GM23338 (cell line): Measurements from ENCODE around the gene CDH12. TPM values are rescaled to one million over a fixed set of nuclear protein-coding genes. Genes with fewer than 3 reads are reported as not detected.

Experiments used
- ATAC-seq: fragments of 200-7000 bp; cut with Tn5 transposase; 3 replicates; pipeline ENCODE4 v1.9.1; 2020
- DNase-seq: peaks from one replicate; pipeline ENCODE4 v3.0.0-alpha.2; 2015; ENCODE audit warnings: low spot score
- H2AFZ ChIP-seq: fragments of 200-600 bp; sonication (generic); 2 replicates; pipeline ENCODE4 v1.8.0; 2016; ENCODE audit warnings: antibody characterized with exemption, mild to moderate bottlenecking, moderate library complexity
- H3F3A ChIP-seq: fragments of 200-600 bp; sonication (generic); replicated peaks from 2 replicates; pipeline ENCODE4 v1.8.0; 2017; ENCODE audit warnings: antibody characterized with exemption, mixed run types, low read depth
- H3K27ac ChIP-seq: fragments of 200-600 bp; sonication (generic); 2 replicates; pipeline ENCODE4 v1.6.1; 2016; ENCODE audit warnings: low read depth
- H3K27me3 ChIP-seq: fragments of 200-600 bp; sonication (generic); 2 replicates; pipeline ENCODE4 v1.8.0; 2016; ENCODE audit warnings: mild to moderate bottlenecking, mixed run types, moderate library complexity; ENCODE audit not compliant: insufficient read depth
- H3K36me3 ChIP-seq: fragments of 200-600 bp; sonication (generic); 2 replicates; pipeline ENCODE4 v1.8.0; 2016; ENCODE audit warnings: mild to moderate bottlenecking; ENCODE audit not compliant: insufficient read depth
- H3K4me1 ChIP-seq: fragments of 200-600 bp; sonication (generic); 2 replicates; pipeline ENCODE4 v1.8.0; 2016; ENCODE audit warnings: mild to moderate bottlenecking, moderate library complexity; ENCODE audit not compliant: insufficient read depth
- H3K4me2 ChIP-seq: fragments of 200-600 bp; sonication (generic); 2 replicates; pipeline ENCODE4 v1.7.1; 2017; ENCODE audit warnings: mixed run types
- H3K4me3 ChIP-seq: fragments of 200-600 bp; sonication (generic); 2 replicates; pipeline ENCODE4 v1.6.1; 2016; ENCODE audit warnings: mixed run types
- H3K79me2 ChIP-seq: fragments of 200-600 bp; sonication (generic); replicated peaks from 2 replicates; pipeline ENCODE4 v1.8.0; 2017; ENCODE audit warnings: mild to moderate bottlenecking; ENCODE audit not compliant: insufficient read depth
- H3K9me2 ChIP-seq: fragments of 200-600 bp; sonication (generic); 2 replicates; pipeline ENCODE4 v1.8.0; 2017; ENCODE audit not compliant: insufficient read depth
- H4K20me1 ChIP-seq: fragments of 200-600 bp; sonication (generic); replicated peaks from 2 replicates; pipeline ENCODE4 v1.8.0; 2017; ENCODE audit warnings: mild to moderate bottlenecking; ENCODE audit not compliant: insufficient read depth
- H3K27ac Mint-ChIP-seq: 2 replicates; pipeline ENCODE4 v1.8.0; 2020; ENCODE audit warnings: inconsistent platforms, mild to moderate bottlenecking, moderate library complexity, mixed read lengths
- H3K27me3 Mint-ChIP-seq: 3 replicates; pipeline ENCODE4 v1.8.0; 2022; ENCODE audit warnings: low read depth, mild to moderate bottlenecking, moderate library complexity, mixed read lengths, inconsistent platforms; ENCODE audit not compliant: insufficient read depth, poor library complexity
- H3K36me3 Mint-ChIP-seq: 3 replicates; pipeline ENCODE4 v1.8.0; 2021; ENCODE audit warnings: low read depth, mild to moderate bottlenecking, inconsistent platforms, moderate library complexity, mixed read lengths
- H3K4me1 Mint-ChIP-seq: 3 replicates; pipeline ENCODE4 v1.8.0; 2020; ENCODE audit warnings: mild to moderate bottlenecking, inconsistent platforms, mixed read lengths
- H3K4me3 Mint-ChIP-seq: 3 replicates; pipeline ENCODE4 v1.8.0; 2021; ENCODE audit warnings: moderate library complexity, mild to moderate bottlenecking, inconsistent platforms, mixed read lengths
- H3K9me3 Mint-ChIP-seq: 3 replicates; pipeline ENCODE4 v1.8.0; 2020; ENCODE audit warnings: moderate library complexity, mild to moderate bottlenecking, inconsistent platforms, mixed read lengths
- CREB1 ChIP-seq: fragments of 250-450 bp; sonication (Bioruptor Pico); IDR thresholded peaks from 2 replicates; pipeline ENCODE4 v1.5.0; 2020; ENCODE audit warnings: low read depth, mild to moderate bottlenecking, moderate library complexity
- CTCF ChIP-seq, 2 experiments: fragments of 200-600 bp in 1 of 2; sonication (generic) in 1 of 2; conservative IDR thresholded peaks; 2 replicates each; pipeline versions ENCODE4 v1.5.1 to v1.6.1; 2016 to 2017; ENCODE audit warnings: antibody characterized with exemption in 2 of 2, low read depth in 2 of 2, mild to moderate bottlenecking in 2 of 2, moderate library complexity in 1 of 2
- EZH2 ChIP-seq: fragments of 200-600 bp; sonication (generic); IDR thresholded peaks from one replicate; pipeline ENCODE4 v1.8.0; 2017; ENCODE audit warnings: antibody characterized with exemption, mild to moderate bottlenecking, low read depth; ENCODE audit not compliant: unreplicated experiment
- EZH2phosphoT487 ChIP-seq: fragments of 200-600 bp; sonication (generic); IDR thresholded peaks from one replicate; pipeline ENCODE4 v1.8.1; 2018; ENCODE audit warnings: antibody characterized with exemption; ENCODE audit not compliant: unreplicated experiment
- REST ChIP-seq: IDR thresholded peaks from one replicate; pipeline ENCODE4 v1.6.1; 2018; ENCODE audit warnings: antibody characterized with exemption; ENCODE audit not compliant: unreplicated experiment
- STAT1 ChIP-seq: IDR thresholded peaks from one replicate; pipeline ENCODE4 v1.6.1; 2016; ENCODE audit warnings: antibody characterized with exemption; ENCODE audit not compliant: unreplicated experiment
- ZNF114 ChIP-seq: fragments of 250-450 bp; sonication (Bioruptor Pico); IDR thresholded peaks from 2 replicates; pipeline ENCODE4 v1.5.0; 2020; ENCODE audit warnings: mild to moderate bottlenecking, moderate library complexity
- ZNF462 ChIP-seq: fragments of 250-450 bp; sonication (Bioruptor Pico); IDR thresholded peaks from 2 replicates; pipeline ENCODE4 v1.5.0; 2020; ENCODE audit warnings: mild to moderate bottlenecking, moderate library complexity
- polyA plus RNA-seq: library from polyadenylated mRNA; unstranded; fragments of >200 nt; fragmentation: Nextera tagmentation; extraction: Ambion mirVana; gene quantifications from 2 replicates; pipeline ENCODE4 v1.2.1, GENCODE V29; 2016
- total RNA-seq: library from RNA; depleted of rRNA; stranded (reverse); fragments of >200 nt; shearing (Covaris generic); gene quantifications from 2 replicates; pipeline ENCODE4 v1.2.3, GENCODE V29; 2014

Gene CDH12
- total and polyA plus RNA-seq, 2 experiments from 2014 or later = not detected

DNA sequence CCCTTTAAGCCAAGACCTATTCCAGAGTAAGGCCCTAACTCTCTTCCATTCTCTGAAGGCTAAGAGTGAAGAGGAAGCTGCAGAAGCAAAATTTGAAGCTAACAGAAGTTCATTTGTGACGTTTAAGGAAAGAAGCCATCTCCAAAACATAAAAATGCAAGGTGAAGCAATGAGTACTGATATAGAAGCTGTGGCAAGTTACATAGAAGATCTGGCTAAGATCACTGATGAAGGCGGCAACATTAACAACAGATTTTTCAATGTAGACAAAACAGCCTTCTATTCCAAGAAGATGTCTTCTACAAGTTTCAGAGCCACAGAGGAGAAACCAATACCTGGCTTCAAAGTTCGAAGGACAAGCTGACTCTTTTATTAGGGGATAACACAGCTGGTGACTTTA is 1143.4 kb downstream of the CDH12 start (continued):
- TF ChIP-seq ZNF462 (CRISPR knock-in tag) = no peak
- TF ChIP-seq STAT1 = no peak
- no peak for TF ChIP-seq CTCF (conservative IDR thresholded peaks at IDR 0.05; ENCODE audit: low read depth in 2 of 2)
- no peak for TF ChIP-seq CREB1 (CRISPR knock-in tag)
- TF ChIP-seq EZH2 = no peak
- TF ChIP-seq EZH2phosphoT487 = no peak

- H3K4me1 Mint-ChIP-seq = no peaks in the 10 kb centered on the region
- H2AFZ ChIP-seq = no peak overlapping the region
- TF ChIP-seq REST = no peak
- TF ChIP-seq ZNF114 (CRISPR knock-in tag) = no peak
- TF ChIP-seq STAT1 = no peak
Measured at GRCh38 chr5:21704974-21705668, 1148.0 kb downstream of the CDH12 start.

More at GRCh38 chr5:21704974-21705668, 1148.0 kb downstream of the CDH12 start:
- H3K27me3 Mint-ChIP-seq = peaks cover 2% of the 10 kb centered on the region
- H3K36me3 ChIP-seq = no peaks in the 10 kb centered on the region
- H3K4me3 ChIP-seq = no peak overlapping the region
- no peak overlapping the region for H3K27ac Mint-ChIP-seq
- no peak for DNase-seq
- no peaks in the 10 kb centered on the region for H4K20me1 ChIP-seq
- no peaks in the 10 kb centered on the region for H3F3A ChIP-seq
- no peaks in the 10 kb centered on the region for H3K4me1 ChIP-seq
- no peak overlapping the region for H3K4me2 ChIP-seq
- no peaks in the 10 kb centered on the region; the same call in 1 of the 3 replicates for H3K9me3 Mint-ChIP-seq
- no peaks in the 10 kb centered on the region for H3K36me3 Mint-ChIP-seq
- H3K4me3 Mint-ChIP-seq = no peak overlapping the region
- no peak overlapping the region for H3K27ac ChIP-seq
- no peaks in the 10 kb centered on the region for H3K79me2 ChIP-seq
- no peak for ATAC-seq
- H3K9me2 ChIP-seq = peaks cover 7% of the 10 kb centered on the region; the same call in 1 of the 2 replicates
- H3K27me3 ChIP-seq = no peaks in the 10 kb centered on the region
